Astrocyte (in vitro differentiated cells and primary cell): ENCODE results near the gene DERA. TPM values are rescaled to one million over a fixed set of nuclear protein-coding genes. Genes with fewer than 3 reads are reported as not detected.

Experiments used
- DNase-seq: peaks from one replicate; pipeline ENCODE4 v3.0.0-alpha.2; 2010; ENCODE audit warnings: low read depth
- FAIRE-seq: peaks from 2 replicates; lab custom pipeline; 2011; peaks lifted over from hg19 to GRCh38; lab: Jason Lieb, UNC
- H2AFZ ChIP-seq: 2 replicates; pipeline ENCODE4 v1.6.0; 2012; ENCODE audit warnings: low read depth, low read length, inconsistent platforms
- H3K27ac ChIP-seq: 2 replicates; pipeline ENCODE4 v1.5.1; 2011; ENCODE audit warnings: low read depth, low read length, inconsistent platforms
- H3K27me3 ChIP-seq: 2 replicates; pipeline ENCODE4 v1.6.0; 2011; ENCODE audit warnings: low read length, inconsistent platforms; ENCODE audit not compliant: insufficient read depth
- H3K36me3 ChIP-seq: 2 replicates; pipeline ENCODE4 v1.5.1; 2011; ENCODE audit warnings: low read length, inconsistent platforms; ENCODE audit not compliant: insufficient read depth
- H3K4me1 ChIP-seq: 2 replicates; pipeline ENCODE4 v1.5.1; 2011; ENCODE audit warnings: low read length, inconsistent platforms; ENCODE audit not compliant: insufficient read depth
- H3K4me2 ChIP-seq: 2 replicates; pipeline ENCODE4 v1.6.0; 2012; ENCODE audit warnings: low read length, inconsistent platforms
- H3K4me3 ChIP-seq: 2 replicates; pipeline ENCODE4 v1.5.1; 2011; ENCODE audit warnings: low read depth, mild to moderate bottlenecking, low read length, inconsistent platforms; ENCODE audit not compliant: insufficient read depth
- H3K79me2 ChIP-seq: 2 replicates; pipeline ENCODE4 v1.6.0; 2012; ENCODE audit warnings: mild to moderate bottlenecking, low read length, inconsistent platforms; ENCODE audit not compliant: insufficient read depth
- H3K9ac ChIP-seq: 2 replicates; pipeline ENCODE4 v1.6.0; 2012; ENCODE audit warnings: mild to moderate bottlenecking, low read length, inconsistent platforms
- H3K9me3 ChIP-seq: 2 replicates; pipeline ENCODE4 v1.5.1; 2012; ENCODE audit warnings: low read depth, mild to moderate bottlenecking, low read length, inconsistent platforms; ENCODE audit not compliant: insufficient read depth
- H4K20me1 ChIP-seq: 2 replicates; pipeline ENCODE4 v1.6.0; 2012; ENCODE audit warnings: low read length, inconsistent platforms; ENCODE audit not compliant: insufficient read depth
- H3K27ac Mint-ChIP-seq: one replicate; pipeline ENCODE4 v1.8.0; 2021; ENCODE audit warnings: mild to moderate bottlenecking, mixed read lengths; ENCODE audit not compliant: unreplicated experiment
- H3K27me3 Mint-ChIP-seq: one replicate; pipeline ENCODE4 v1.8.0; 2021; ENCODE audit warnings: low read depth, mixed read lengths; ENCODE audit not compliant: unreplicated experiment
- H3K36me3 Mint-ChIP-seq: one replicate; pipeline ENCODE4 v1.8.0; 2021; ENCODE audit warnings: low read depth, mixed read lengths; ENCODE audit not compliant: unreplicated experiment
- H3K4me1 Mint-ChIP-seq: one replicate; pipeline ENCODE4 v1.8.0; 2021; ENCODE audit warnings: low read depth, mixed read lengths; ENCODE audit not compliant: unreplicated experiment
- H3K4me3 Mint-ChIP-seq: one replicate; pipeline ENCODE4 v1.8.0; 2021; ENCODE audit warnings: mild to moderate bottlenecking, moderate library complexity, mixed read lengths; ENCODE audit not compliant: unreplicated experiment
- H3K9me3 Mint-ChIP-seq: one replicate; pipeline ENCODE4 v1.8.0; 2021; ENCODE audit warnings: mild to moderate bottlenecking, mixed read lengths; ENCODE audit not compliant: unreplicated experiment
- EZH2 ChIP-seq: IDR thresholded peaks from 2 replicates; pipeline ENCODE4 v1.6.1; 2012; ENCODE audit warnings: mild to moderate bottlenecking, low read length, inconsistent platforms; ENCODE audit not compliant: insufficient read depth
- total RNA-seq: library from RNA; stranded (reverse); gene quantifications from 2 replicates; pipeline ENCODE4 v1.2.1, GENCODE V29; 2021
- TF ChIP-seq, protein P1 (sequence below): IDR thresholded peaks from 2 replicates; pipeline ENCODE4 v1.5.1; 2011; ENCODE audit warnings: low read depth, mild to moderate bottlenecking, inconsistent platforms, low read length, moderate library complexity; ENCODE audit not compliant: insufficient read depth

The DERA gene
- total RNA-seq, 1 donor from 2014 or later = 40.1 TPM

DNA sequence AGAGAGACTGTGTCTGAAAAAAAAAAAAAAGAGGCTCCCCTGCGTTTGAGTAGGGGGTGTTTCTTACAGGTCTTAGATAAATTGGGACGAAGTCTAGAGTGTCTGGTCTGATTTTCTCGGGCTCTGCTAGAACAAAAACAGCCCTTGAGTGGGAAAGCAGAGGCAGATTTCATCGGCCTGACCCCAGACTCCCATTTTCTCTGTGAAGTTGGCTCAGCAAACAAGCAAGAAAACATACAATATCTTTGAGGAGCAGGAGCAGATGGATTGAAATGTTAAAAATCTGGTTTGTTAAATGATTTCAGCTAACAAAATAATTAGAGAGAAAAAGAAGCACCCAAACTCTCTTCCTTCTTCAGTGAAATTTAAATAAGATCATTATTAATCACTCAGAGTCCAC lies 44.1 kb downstream of the DERA start:
- Histone ChIP-seq H3K79me2 (peaks cover 8% of the 10 kb centered on the region), H3K9ac (no peak overlapping the region), H4K20me1 (peaks cover 8% of the 10 kb centered on the region), H3K27ac (no peak overlapping the region), H2AFZ (no peak overlapping the region), H3K4me3 (no peak overlapping the region), H3K4me2 (no peak overlapping the region), H3K27me3 (no peaks in the 10 kb centered on the region), H3K36me3 (peaks cover 2% of the 10 kb centered on the region), H3K9me3 (no peaks in the 10 kb centered on the region), H3K4me1 (no peaks in the 10 kb centered on the region)
- TF ChIP-seq, protein P1, sequence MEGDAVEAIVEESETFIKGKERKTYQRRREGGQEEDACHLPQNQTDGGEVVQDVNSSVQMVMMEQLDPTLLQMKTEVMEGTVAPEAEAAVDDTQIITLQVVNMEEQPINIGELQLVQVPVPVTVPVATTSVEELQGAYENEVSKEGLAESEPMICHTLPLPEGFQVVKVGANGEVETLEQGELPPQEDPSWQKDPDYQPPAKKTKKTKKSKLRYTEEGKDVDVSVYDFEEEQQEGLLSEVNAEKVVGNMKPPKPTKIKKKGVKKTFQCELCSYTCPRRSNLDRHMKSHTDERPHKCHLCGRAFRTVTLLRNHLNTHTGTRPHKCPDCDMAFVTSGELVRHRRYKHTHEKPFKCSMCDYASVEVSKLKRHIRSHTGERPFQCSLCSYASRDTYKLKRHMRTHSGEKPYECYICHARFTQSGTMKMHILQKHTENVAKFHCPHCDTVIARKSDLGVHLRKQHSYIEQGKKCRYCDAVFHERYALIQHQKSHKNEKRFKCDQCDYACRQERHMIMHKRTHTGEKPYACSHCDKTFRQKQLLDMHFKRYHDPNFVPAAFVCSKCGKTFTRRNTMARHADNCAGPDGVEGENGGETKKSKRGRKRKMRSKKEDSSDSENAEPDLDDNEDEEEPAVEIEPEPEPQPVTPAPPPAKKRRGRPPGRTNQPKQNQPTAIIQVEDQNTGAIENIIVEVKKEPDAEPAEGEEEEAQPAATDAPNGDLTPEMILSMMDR = no peak
- TF ChIP-seq EZH2 = no peak
- no peaks in the 10 kb centered on the region for H3K27me3 Mint-ChIP-seq
- peaks cover 5% of the 10 kb centered on the region for H3K36me3 Mint-ChIP-seq
- H3K27ac Mint-ChIP-seq = no peak overlapping the region
- peaks cover 2% of the 10 kb centered on the region for H3K9me3 Mint-ChIP-seq
- FAIRE-seq (no peak), DNase-seq (no peak)
- H3K4me1 Mint-ChIP-seq = peaks cover 9% of the 10 kb centered on the region
- H3K4me3 Mint-ChIP-seq = no peak overlapping the region

DNA sequence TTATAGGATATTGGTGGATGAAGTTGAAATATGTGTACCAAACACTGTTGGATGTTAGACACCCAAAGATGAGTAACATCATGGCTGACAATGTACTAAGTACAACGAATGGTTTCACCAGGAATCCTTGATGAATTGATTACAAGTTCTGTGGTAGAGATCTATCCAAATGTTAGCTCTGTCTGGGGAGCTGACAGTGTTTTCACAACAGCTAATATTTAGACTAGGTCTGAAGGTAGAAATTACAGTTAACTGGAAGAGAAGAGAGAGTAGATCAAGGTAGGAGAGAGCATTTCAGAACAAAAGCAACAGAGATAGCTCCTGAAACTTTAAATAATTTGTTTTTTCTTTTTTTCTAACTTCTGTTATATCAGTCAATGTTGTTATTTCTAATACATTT lies 44.9 kb downstream of the DERA start:
- Mint-ChIP-seq H3K9me3 (peaks cover 2% of the 10 kb centered on the region), H3K27ac (peak overlapping the region; percentile 78), H3K36me3 (peaks cover 10% of the 10 kb centered on the region), H3K27me3 (no peaks in the 10 kb centered on the region), H3K4me1 (peaks cover 9% of the 10 kb centered on the region), H3K4me3 (no peak overlapping the region)
- no peak overlapping the region for H3K4me2 ChIP-seq
- DNase-seq (no peak), FAIRE-seq (no peak)
- H4K20me1 ChIP-seq = peaks cover 4% of the 10 kb centered on the region
- H3K4me3 ChIP-seq = no peak overlapping the region
- no peak overlapping the region for H3K27ac ChIP-seq
- no peaks in the 10 kb centered on the region for H3K9me3 ChIP-seq
- no peaks in the 10 kb centered on the region for H3K4me1 ChIP-seq
- peaks cover 6% of the 10 kb centered on the region for H3K36me3 ChIP-seq
- no peak for TF ChIP-seq EZH2
- TF ChIP-seq, protein P1 = no peak
- no peak overlapping the region for H3K9ac ChIP-seq
- no peaks in the 10 kb centered on the region for H3K27me3 ChIP-seq
- no peak overlapping the region for H2AFZ ChIP-seq
- H3K79me2 ChIP-seq = peaks cover 5% of the 10 kb centered on the region

DNA sequence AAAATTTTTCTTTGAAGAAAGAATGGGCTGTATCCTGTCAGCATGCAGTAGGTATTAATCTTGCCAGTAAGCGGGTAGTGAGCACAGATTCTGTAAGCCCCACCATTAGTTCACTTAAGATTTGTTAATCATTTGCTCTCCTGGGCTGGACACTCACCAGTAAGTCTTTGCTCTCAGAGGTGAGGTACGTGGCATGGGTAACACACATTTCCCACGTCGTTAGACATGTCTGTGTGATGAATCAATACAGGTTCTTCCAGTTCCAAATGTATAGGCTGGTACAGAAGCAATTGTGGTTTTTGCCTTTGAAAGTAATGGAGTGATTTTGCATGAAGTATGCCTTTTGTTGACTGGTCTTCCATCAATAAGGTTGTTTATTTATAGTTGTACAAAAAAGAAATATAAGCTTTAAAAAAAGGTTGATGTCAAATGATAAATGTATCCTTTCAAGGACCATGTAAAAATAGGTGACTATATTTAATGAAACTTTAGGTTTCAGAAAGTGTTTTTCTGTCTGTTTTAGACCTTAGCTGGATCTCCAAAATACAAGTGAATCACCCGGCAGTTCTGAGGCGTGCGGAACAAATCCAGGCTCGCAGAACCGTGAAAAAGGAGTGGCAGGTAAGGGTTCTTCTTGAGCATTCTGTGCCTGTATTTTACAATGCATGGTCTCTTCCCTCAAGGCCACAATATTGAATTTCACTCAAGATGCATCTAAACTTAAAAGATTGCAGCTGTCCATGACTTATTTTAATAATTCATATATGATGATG lies 45.5 kb downstream of the DERA start:
- H3K4me2 ChIP-seq = no peak overlapping the region
- DNase-seq (peak; percentile 52), FAIRE-seq (no peak)
- H3K4me1 ChIP-seq = no peaks in the 10 kb centered on the region
- no peaks in the 10 kb centered on the region for H3K27me3 ChIP-seq
- Mint-ChIP-seq H3K36me3 (peaks cover 13% of the 10 kb centered on the region), H3K4me3 (no peak overlapping the region), H3K4me1 (peaks cover 9% of the 10 kb centered on the region), H3K27ac (peak overlapping the region; percentile 4), H3K27me3 (no peaks in the 10 kb centered on the region), H3K9me3 (peaks cover 2% of the 10 kb centered on the region)
- H3K27ac ChIP-seq = no peak overlapping the region
- H2AFZ ChIP-seq = no peak overlapping the region
- no peaks in the 10 kb centered on the region for H3K79me2 ChIP-seq
- no peak overlapping the region for H3K9ac ChIP-seq
- H3K4me3 ChIP-seq = no peak overlapping the region
- no peaks in the 10 kb centered on the region for H3K9me3 ChIP-seq
- TF ChIP-seq, protein P1 = no peak
- no peak for TF ChIP-seq EZH2
- no peaks in the 10 kb centered on the region for H4K20me1 ChIP-seq
- peaks cover 6% of the 10 kb centered on the region for H3K36me3 ChIP-seq
